PC-9 (cell line): ENCODE measurements around the gene TDRD1. TPM values are rescaled to one million over a fixed set of nuclear protein-coding genes. Genes with fewer than 3 reads are reported as not detected.

Experiments used
- BruUV-seq: library from RNA; stranded (reverse); fragments of 400-500 nt; replicated peaks from 2 replicates; lab custom pipeline; 2021; lab: Mats Ljungman, UMichigan
- CTCF ChIA-PET: fragments of 300-600 bp; sonication (Branson Sonifier 250); formaldehyde crosslinking; loops from one replicate; lab custom pipeline; 2022; ENCODE audit warnings: antibody characterized with exemption; lab: Charles Lee
- POLR2A ChIA-PET: fragments of 300-600 bp; sonication (Branson Sonifier 250); formaldehyde crosslinking; loops from one replicate; lab custom pipeline; 2022; ENCODE audit warnings: antibody characterized with exemption; ENCODE audit not compliant: unreplicated experiment; lab: Charles Lee
- DNase-seq, 2 experiments: peaks; one replicate each; pipeline versions ENCODE4 v3.0.0 to v3.0.0-alpha.2; 2015 to 2022; ENCODE audit warnings: mixed read lengths in 1 of 2
- H2AFZ ChIP-seq: fragments of 200-600 bp; sonication (generic); 2 replicates; pipeline ENCODE4 v1.8.1; 2017; ENCODE audit warnings: antibody characterized with exemption
- H3F3A ChIP-seq: fragments of 200-600 bp; sonication (generic); 2 replicates; pipeline ENCODE4 v1.8.1; 2017; ENCODE audit warnings: antibody characterized with exemption, mild to moderate bottlenecking, low read depth; ENCODE audit not compliant: insufficient read depth
- H3K27ac ChIP-seq: fragments of 200-600 bp; sonication (generic); 2 replicates; pipeline ENCODE4 v1.6.1; 2016; ENCODE audit warnings: mixed run types
- H3K27me3 ChIP-seq: fragments of 200-600 bp; sonication (generic); 2 replicates; pipeline ENCODE4 v1.6.1; 2016; ENCODE audit warnings: low read depth, mixed run types; ENCODE audit not compliant: insufficient read depth
- H3K36me3 ChIP-seq: fragments of 200-600 bp; sonication (generic); 2 replicates; pipeline ENCODE4 v1.6.1; 2016; ENCODE audit warnings: low read depth, mixed run types
- H3K4me1 ChIP-seq: fragments of 200-600 bp; sonication (generic); replicated peaks from 2 replicates; pipeline ENCODE4 v1.6.1; 2016; ENCODE audit warnings: mixed run types; ENCODE audit not compliant: insufficient read depth
- H3K4me2 ChIP-seq: fragments of 200-600 bp; sonication (generic); 2 replicates; pipeline ENCODE4 v1.6.1; 2017; ENCODE audit warnings: mixed run types
- H3K4me3 ChIP-seq: fragments of 200-600 bp; sonication (generic); 2 replicates; pipeline ENCODE4 v1.6.1; 2016; ENCODE audit warnings: mixed run types
- H3K79me2 ChIP-seq: fragments of 200-600 bp; sonication (generic); 2 replicates; pipeline ENCODE4 v1.6.1; 2017; ENCODE audit warnings: low read depth, mixed run types
- H3K9me2 ChIP-seq: fragments of 200-600 bp; sonication (generic); 2 replicates; pipeline ENCODE4 v1.8.1; 2017; ENCODE audit warnings: mild to moderate bottlenecking; ENCODE audit not compliant: insufficient read depth
- H3K9me3 ChIP-seq: fragments of 200-600 bp; sonication (generic); 2 replicates; pipeline ENCODE4 v1.8.1; 2016; ENCODE audit warnings: low read depth; ENCODE audit not compliant: insufficient read depth
- H4K20me1 ChIP-seq: fragments of 200-600 bp; sonication (generic); 2 replicates; pipeline ENCODE4 v1.8.1; 2017; ENCODE audit not compliant: insufficient read depth
- CTCF ChIP-seq: fragments of 200-600 bp; sonication (generic); conservative IDR thresholded peaks from 2 replicates; pipeline ENCODE4 v1.6.1; 2017; ENCODE audit warnings: mixed run types, antibody characterized with exemption, mild to moderate bottlenecking, moderate library complexity
- EZH2 ChIP-seq: fragments of 200-600 bp; sonication (generic); IDR thresholded peaks from 2 replicates; pipeline ENCODE4 v1.8.0; 2017; ENCODE audit warnings: antibody characterized with exemption, low read depth
- intact Hi-C: fragments of 100-400 bp; cut with micrococcal nuclease; formaldehyde crosslinking; loops from one replicate; pipeline ENCODE4 v1.10.0; 2022; ENCODE audit not compliant: unreplicated experiment
- total RNA-seq: library from RNA; stranded (reverse); gene quantifications from 2 replicates; pipeline ENCODE4 v1.2.3, GENCODE V29; 2021

The TDRD1 gene
- total RNA-seq, 1 experiment from 2014 or later = not detected

GRCh38 chr10:114206902-114207301 is 27.7 kb downstream of the TDRD1 start:
- BruUV-seq = no TSS peak
- no peaks in the 10 kb centered on the region for H3K27me3 ChIP-seq

DNA sequence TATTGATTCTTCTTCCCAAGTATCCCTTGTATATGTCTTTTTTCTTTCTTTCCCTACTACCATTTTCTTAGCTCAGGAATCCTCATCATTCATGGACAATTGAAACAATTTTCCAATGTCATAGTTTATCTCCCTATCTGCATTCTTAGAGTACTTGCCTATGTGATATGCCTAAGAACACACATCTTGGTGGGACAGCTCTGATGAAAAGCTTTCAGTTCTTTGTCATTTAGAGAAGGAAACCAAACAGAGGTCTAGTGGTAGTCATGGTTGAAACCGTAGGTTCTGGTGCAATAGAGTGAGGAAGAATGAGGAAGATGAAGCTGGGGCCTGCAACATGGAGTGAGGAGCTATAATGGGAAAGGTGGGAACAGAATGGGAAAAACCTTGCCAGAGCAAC is 28.2 kb downstream of the TDRD1 start:
- Histone ChIP-seq H3F3A (no peaks in the 10 kb centered on the region), H3K4me3 (no peak overlapping the region), H3K9me3 (no peaks in the 10 kb centered on the region), H2AFZ (no peak overlapping the region), H3K79me2 (no peaks in the 10 kb centered on the region), H3K4me2 (no peak overlapping the region), H3K27ac (no peak overlapping the region), H3K36me3 (no peaks in the 10 kb centered on the region), H4K20me1 (no peaks in the 10 kb centered on the region), H3K9me2 (no peaks in the 10 kb centered on the region), H3K4me1 (no peaks in the 10 kb centered on the region), H3K27me3 (no peaks in the 10 kb centered on the region)
- ChIA-PET CTCF (no interaction called here), POLR2A (no interaction called here)
- intact Hi-C loops = no loop called here
- no peak for TF ChIP-seq EZH2
- no peak for TF ChIP-seq CTCF
- BruUV-seq = no TSS peak
- DNase-seq = no peak

More at GRCh38 chr10:114206902-114207301, 27.7 kb downstream of the TDRD1 start:
- DNase-seq = peak in 1 of 2 experiments; percentile 62
- Histone ChIP-seq H3K4me1 (no peaks in the 10 kb centered on the region), H3K27ac (no peak overlapping the region), H3K4me3 (no peak overlapping the region), H3K4me2 (no peak overlapping the region), H3K9me2 (no peaks in the 10 kb centered on the region), H3K9me3 (no peaks in the 10 kb centered on the region), H3K36me3 (no peaks in the 10 kb centered on the region), H3F3A (no peaks in the 10 kb centered on the region), H2AFZ (no peak overlapping the region), H3K79me2 (no peaks in the 10 kb centered on the region), H4K20me1 (no peaks in the 10 kb centered on the region)
- CTCF ChIA-PET = no interaction called here
- no peak for TF ChIP-seq CTCF
- intact Hi-C loops = no loop called here
- POLR2A ChIA-PET = no interaction called here

DNA sequence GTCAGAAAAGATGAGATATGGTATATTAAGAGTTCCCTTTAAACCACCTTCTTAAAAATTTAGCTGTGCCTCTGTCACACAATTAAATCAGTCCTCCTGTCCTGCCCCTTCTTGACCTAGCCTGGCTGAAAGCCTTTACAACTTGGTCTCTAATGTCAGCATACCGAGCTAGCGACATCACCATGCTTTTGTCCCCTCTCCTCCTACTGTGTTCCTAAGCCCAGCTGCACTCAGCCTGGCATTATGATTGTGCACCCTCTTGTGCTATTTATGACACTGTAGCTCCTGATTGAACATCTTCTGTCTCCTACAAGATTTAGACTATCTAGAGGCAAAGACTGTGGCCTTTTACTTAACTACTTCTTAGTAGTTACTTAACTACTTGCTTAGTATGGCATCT is 29.2 kb downstream of the TDRD1 start:
- H3F3A ChIP-seq = no peaks in the 10 kb centered on the region
- BruUV-seq = no TSS peak
- no peaks in the 10 kb centered on the region for H4K20me1 ChIP-seq
- no peaks in the 10 kb centered on the region for H3K79me2 ChIP-seq
- no peak overlapping the region for H3K27ac ChIP-seq
- POLR2A ChIA-PET = no interaction called here
- H3K27me3 ChIP-seq = no peaks in the 10 kb centered on the region
- no peak overlapping the region for H3K4me2 ChIP-seq
- H3K9me3 ChIP-seq = no peaks in the 10 kb centered on the region
- no peaks in the 10 kb centered on the region for H3K36me3 ChIP-seq
- CTCF ChIA-PET = interaction anchor here (0.7 kb wide), 1 partner anchor 113 kb away, joined by 7 read pairs; no protein-coding TSS in a partner anchor
- H3K9me2 ChIP-seq = no peaks in the 10 kb centered on the region
- H3K4me3 ChIP-seq = no peak overlapping the region
- TF ChIP-seq EZH2 = no peak
- TF ChIP-seq CTCF = no peak
- H2AFZ ChIP-seq = no peak overlapping the region
- intact Hi-C loops = no loop called here
- no peaks in the 10 kb centered on the region for H3K4me1 ChIP-seq
- DNase-seq = peak in 1 of 2 experiments; percentile 12
